ENCODE data around the gene THAP4. TPM values are rescaled to one million over a fixed set of nuclear protein-coding genes. Genes with fewer than 3 reads are reported as not detected.
"Not testable (repeated sequence)": the region's sequence is repeated elsewhere in the genome, so short reads cannot be mapped to it uniquely, and the experiment has no call there.

The THAP4 gene
- total RNA-seq, 1 donor: 36.7 TPM

GRCh38 chr2:241665731-241666440 is 28.9 kb upstream of the THAP4 start:
- no peak for DNase-seq (ENCODE audit: low read depth)
- TF ChIP-seq CTCF (IDR thresholded peaks at IDR 0.05; ENCODE audit: insufficient read depth, low read depth, low read length): no peak
- H3K4me3 ChIP-seq (ENCODE audit: low read depth, low read length): no peak overlapping the region

GRCh38 chr2:241662731-241663130 is 25.8 kb upstream of the THAP4 start:
- not testable (repeated sequence) for DNase-seq (ENCODE audit: low read depth); H3K4me3 ChIP-seq (ENCODE audit: low read depth, low read length)

- no peak for TF ChIP-seq CTCF (IDR thresholded peaks at IDR 0.05; ENCODE audit: insufficient read depth, low read depth, low read length)
- DNase-seq (ENCODE audit: low read depth): no peak
- no peak overlapping the region for H3K4me3 ChIP-seq (ENCODE audit: low read depth, low read length)
Measured at GRCh38 chr2:241660593-241661213, 23.7 kb upstream of the THAP4 start.

DNA sequence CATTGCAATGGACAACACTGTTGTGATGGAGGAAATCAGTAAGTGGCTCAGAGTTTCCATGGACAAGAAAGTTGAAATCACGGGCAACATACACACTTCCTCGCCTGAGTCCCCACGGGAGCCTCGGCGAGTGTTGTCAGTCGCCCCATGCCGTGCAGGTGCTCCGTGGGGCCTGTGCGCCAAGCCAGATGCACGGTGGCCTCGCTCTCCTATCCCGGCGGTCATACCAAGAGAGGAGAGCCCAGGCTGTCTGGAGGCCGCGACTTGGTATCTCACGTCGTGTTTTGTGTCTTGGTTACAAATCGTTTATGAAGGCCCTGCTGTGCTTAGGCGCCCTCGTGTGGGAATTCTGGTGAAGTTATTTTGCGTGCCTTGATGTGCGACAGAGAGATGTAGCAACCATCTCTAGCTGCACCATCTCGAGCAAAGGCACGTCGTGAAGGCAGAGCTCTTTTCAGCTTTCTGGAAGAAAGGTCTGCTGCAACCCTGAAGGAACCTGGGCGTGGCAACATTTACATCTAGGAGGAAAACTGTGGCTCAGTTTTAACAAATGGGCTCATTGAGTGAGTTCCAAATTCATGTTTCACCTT is 22.3 kb upstream of the THAP4 start:
- DNase-seq (ENCODE audit: low read depth): peak; percentile 83
- TF ChIP-seq CTCF (IDR thresholded peaks at IDR 0.05; ENCODE audit: insufficient read depth, low read depth, low read length): peak; percentile 73
- no peak overlapping the region for H3K4me3 ChIP-seq (ENCODE audit: low read depth, low read length)

DNA sequence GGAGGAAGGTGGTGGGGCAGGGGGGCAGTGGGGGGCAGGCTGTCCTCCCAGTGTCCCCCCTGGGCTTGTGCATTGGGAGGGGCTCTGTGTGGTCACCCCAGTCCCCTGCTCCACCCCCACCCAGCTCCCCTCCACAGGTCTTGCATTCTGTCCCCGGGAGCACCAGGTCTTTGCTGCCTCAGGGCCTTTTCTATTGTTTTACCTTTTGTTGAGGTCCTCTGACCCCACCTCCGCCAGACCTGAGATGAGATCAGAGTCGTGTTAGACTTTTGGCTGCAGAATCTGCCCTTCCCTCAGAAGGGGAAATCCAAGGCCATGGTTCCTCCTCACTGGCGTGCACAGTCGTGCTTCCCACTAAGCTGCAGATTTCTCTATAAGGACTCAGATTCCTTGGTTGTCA is 21.3 kb upstream of the THAP4 start:
- no peak overlapping the region for H3K4me3 ChIP-seq (ENCODE audit: low read depth, low read length)
- no peak for DNase-seq (ENCODE audit: low read depth)
- TF ChIP-seq CTCF (IDR thresholded peaks at IDR 0.05; ENCODE audit: insufficient read depth, low read depth, low read length): no peak

DNA sequence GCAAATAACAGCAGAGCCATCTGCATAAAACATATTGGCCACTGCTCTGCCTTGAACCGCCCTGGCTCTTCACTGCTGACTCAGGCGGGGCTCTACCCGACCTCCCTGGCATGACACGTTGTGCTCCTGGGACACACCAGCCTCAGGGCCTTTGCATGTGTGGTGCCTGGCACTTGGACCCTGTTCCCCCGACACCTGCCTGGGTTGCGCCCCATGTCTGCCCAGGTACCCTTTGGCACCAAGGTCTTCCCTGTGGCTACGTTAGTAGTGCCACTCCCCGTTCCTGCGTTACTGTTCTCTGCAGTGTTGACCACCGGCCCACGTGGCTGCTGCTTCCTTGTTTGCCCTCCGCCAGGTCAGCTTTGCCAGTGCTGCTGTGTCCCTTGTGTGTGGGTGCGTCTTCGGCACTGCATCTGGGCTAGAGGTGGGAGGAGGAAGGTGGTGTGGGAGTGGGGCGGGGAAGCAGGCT is 20.9 kb upstream of the THAP4 start:
- H3K4me3 ChIP-seq (ENCODE audit: low read depth, low read length): no peak overlapping the region
- no peak for TF ChIP-seq CTCF (IDR thresholded peaks at IDR 0.05; ENCODE audit: insufficient read depth, low read depth, low read length)
- DNase-seq (ENCODE audit: low read depth): no peak

DNA sequence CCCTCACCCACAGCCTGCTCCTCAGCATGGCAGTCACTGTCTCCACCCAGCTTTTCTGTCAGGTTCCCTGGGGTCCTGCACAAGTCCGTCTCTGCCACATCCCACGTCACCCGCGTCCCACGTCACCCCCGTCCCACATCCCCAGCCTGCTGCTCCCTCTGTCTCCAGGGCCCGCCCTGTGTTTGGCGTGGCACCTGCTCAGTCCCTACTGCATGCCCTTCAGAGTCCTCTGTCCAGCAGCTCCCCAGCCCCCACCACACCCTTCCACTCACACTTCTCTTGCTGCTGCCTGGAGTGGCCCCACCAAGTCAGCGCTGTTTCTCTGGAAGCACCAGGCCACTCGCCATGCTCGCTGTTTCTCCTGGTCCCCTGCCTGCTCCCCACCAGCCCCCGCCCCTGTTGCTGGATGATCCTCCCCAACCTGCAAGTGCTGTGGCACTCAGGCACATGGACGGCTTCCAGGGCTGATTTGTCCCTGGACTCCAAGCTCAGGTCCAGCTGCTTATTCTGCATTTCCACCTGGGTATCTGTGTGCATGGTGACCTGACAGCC is 19.3 kb upstream of the THAP4 start:
- TF ChIP-seq CTCF (IDR thresholded peaks at IDR 0.05; ENCODE audit: insufficient read depth, low read depth, low read length): no peak
- no peak overlapping the region for H3K4me3 ChIP-seq (ENCODE audit: low read depth, low read length)
- no peak for DNase-seq (ENCODE audit: low read depth)
